Measurements from ENCODE around the gene SPRED3.
A peak's percentile ranks its signal among the peaks of the same experiment; 100 is the strongest.

SPRED3 gene

GRCh38 chr19:38369584-38369983, 18.9 kb upstream of the SPRED3 start:
- Histone ChIP-seq H3K9me3 (ENCODE audit: insufficient read depth, low read length) (no peaks in the 10 kb centered on the region), H3K27me3 (ENCODE audit: low read depth, low read length) (no peaks in the 10 kb centered on the region), H3K4me3 (ENCODE audit: low read length) (no peak overlapping the region), H3K9ac (ENCODE audit: low read length) (no peak overlapping the region), H3K36me3 (replicated peaks; ENCODE audit: low read depth, low read length) (no peaks in the 10 kb centered on the region), H3K27ac (ENCODE audit: low read length) (no peak overlapping the region), H4K20me1 (ENCODE audit: insufficient read depth, low read length) (no peaks in the 10 kb centered on the region), H3K4me2 (ENCODE audit: low read length) (no peak overlapping the region), H3K79me2 (ENCODE audit: low read length) (peaks cover under 1% of the 10 kb centered on the region; the same call in 1 of the 2 replicates), H2AFZ (ENCODE audit: low read depth, low read length) (no peak overlapping the region), H3K4me1 (ENCODE audit: low read length) (peaks cover 5% of the 10 kb centered on the region)
- TF ChIP-seq CTCF (IDR thresholded peaks at IDR 0.05; ENCODE audit: low read depth, low read length): no peak
- TF ChIP-seq EZH2phosphoT487 (IDR thresholded peaks at IDR 0.05; ENCODE audit: low read depth): no peak

DNA sequence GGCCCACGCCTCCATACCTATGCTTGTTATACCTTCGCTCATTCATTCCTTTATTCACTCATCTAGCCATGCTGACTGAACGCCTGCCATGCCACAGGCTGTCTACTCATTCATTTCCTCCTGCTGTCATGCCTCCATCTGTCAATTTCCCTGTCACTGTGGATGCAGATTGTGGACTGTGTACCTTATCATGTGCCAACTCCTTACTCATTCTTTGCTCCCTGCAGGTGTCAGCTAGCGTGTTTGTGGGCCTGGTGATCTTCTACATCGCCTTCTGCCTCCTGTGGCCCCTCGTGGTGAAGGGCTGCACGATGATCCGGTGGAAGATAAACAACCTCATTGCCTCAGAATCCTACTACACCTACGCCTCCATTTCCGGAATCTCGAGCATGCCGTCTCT, 18.2 kb upstream of the SPRED3 start:
- Histone ChIP-seq H2AFZ (ENCODE audit: low read depth, low read length) (no peak overlapping the region), H3K9ac (ENCODE audit: low read length) (no peak overlapping the region), H4K20me1 (ENCODE audit: insufficient read depth, low read length) (no peaks in the 10 kb centered on the region), H3K4me2 (ENCODE audit: low read length) (no peak overlapping the region), H3K36me3 (replicated peaks; ENCODE audit: low read depth, low read length) (no peaks in the 10 kb centered on the region), H3K9me3 (ENCODE audit: insufficient read depth, low read length) (no peaks in the 10 kb centered on the region), H3K27ac (ENCODE audit: low read length) (no peak overlapping the region), H3K4me3 (ENCODE audit: low read length) (no peak overlapping the region), H3K4me1 (ENCODE audit: low read length) (peaks cover 5% of the 10 kb centered on the region), H3K27me3 (ENCODE audit: low read depth, low read length) (no peaks in the 10 kb centered on the region), H3K79me2 (ENCODE audit: low read length) (peaks cover 7% of the 10 kb centered on the region)
- TF ChIP-seq EZH2phosphoT487 (IDR thresholded peaks at IDR 0.05; ENCODE audit: low read depth) (no peak), CTCF (IDR thresholded peaks at IDR 0.05; ENCODE audit: low read depth, low read length) (no peak)

- TF ChIP-seq CTCF (IDR thresholded peaks at IDR 0.05; ENCODE audit: low read depth, low read length): no peak
- Histone ChIP-seq H3K9me3 (ENCODE audit: insufficient read depth, low read length) (no peaks in the 10 kb centered on the region), H2AFZ (ENCODE audit: low read depth, low read length) (no peak overlapping the region), H3K27ac (ENCODE audit: low read length) (no peak overlapping the region), H3K36me3 (replicated peaks; ENCODE audit: low read depth, low read length) (peaks cover 2% of the 10 kb centered on the region), H3K79me2 (ENCODE audit: low read length) (peaks cover 15% of the 10 kb centered on the region), H4K20me1 (ENCODE audit: insufficient read depth, low read length) (peaks cover 4% of the 10 kb centered on the region; the same call in 1 of the 2 replicates), H3K4me3 (ENCODE audit: low read length) (no peak overlapping the region), H3K4me2 (ENCODE audit: low read length) (no peak overlapping the region), H3K27me3 (ENCODE audit: low read depth, low read length) (no peaks in the 10 kb centered on the region), H3K9ac (ENCODE audit: low read length) (no peak overlapping the region), H3K4me1 (ENCODE audit: low read length) (peaks cover 11% of the 10 kb centered on the region)
Measured at GRCh38 chr19:38371081-38371480, 17.4 kb upstream of the SPRED3 start.

DNA sequence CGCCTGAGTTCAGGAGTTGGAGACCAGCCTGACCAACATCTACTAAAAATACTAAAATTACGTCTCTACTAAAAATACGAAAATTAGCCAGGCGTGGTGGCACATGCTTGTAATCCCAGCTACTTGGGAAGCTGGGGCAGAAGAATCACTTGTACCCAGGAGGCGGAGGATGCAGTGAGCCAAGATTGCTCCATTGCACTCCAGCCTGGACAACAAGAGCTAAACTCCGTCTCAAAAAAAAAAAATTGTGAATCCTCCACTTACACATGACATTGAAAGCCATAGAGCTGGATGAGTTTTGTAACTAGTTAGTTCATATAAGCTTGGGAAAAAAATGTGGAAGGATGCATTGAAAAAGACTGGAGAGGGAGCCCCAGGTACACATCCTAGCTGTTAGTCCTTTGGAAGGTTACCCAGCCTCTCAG, 14.6 kb upstream of the SPRED3 start:
- H3K9me3 ChIP-seq (ENCODE audit: insufficient read depth, low read length): no peaks in the 10 kb centered on the region
- H3K4me3 ChIP-seq (ENCODE audit: low read length): peak overlapping the region; percentile 76
- peaks cover 4% of the 10 kb centered on the region; the same call in 1 of the 2 replicates for H4K20me1 ChIP-seq (ENCODE audit: insufficient read depth, low read length)
- H3K27ac ChIP-seq (ENCODE audit: low read length): peak overlapping the region; percentile 28
- peaks cover 14% of the 10 kb centered on the region for H3K4me1 ChIP-seq (ENCODE audit: low read length)
- H2AFZ ChIP-seq (ENCODE audit: low read depth, low read length): peak overlapping the region; percentile 56
- peaks cover 38% of the 10 kb centered on the region for H3K79me2 ChIP-seq (ENCODE audit: low read length)
- peak overlapping the region; percentile 87 for H3K4me2 ChIP-seq (ENCODE audit: low read length)
- peak overlapping the region; percentile 78 for H3K9ac ChIP-seq (ENCODE audit: low read length)
- TF ChIP-seq CTCF (IDR thresholded peaks at IDR 0.05; ENCODE audit: low read depth, low read length) (no peak), EZH2phosphoT487 (IDR thresholded peaks at IDR 0.05; ENCODE audit: low read depth) (no peak)
- H3K27me3 ChIP-seq (ENCODE audit: low read depth, low read length): no peaks in the 10 kb centered on the region
- peaks cover 18% of the 10 kb centered on the region for H3K36me3 ChIP-seq (replicated peaks; ENCODE audit: low read depth, low read length)
